AG09319 (cell line): ENCODE data around the gene ZBTB8A.
"Not testable (repeated sequence)": the region's sequence is repeated elsewhere in the genome, so short reads cannot be mapped to it uniquely, and the experiment has no call there.

ENCODE experiments used
- DNase-seq: peaks from one replicate; pipeline ENCODE4 v3.0.0-alpha.2; 2010; ENCODE audit warnings: low read depth; ENCODE audit errors: extremely low read depth
- CTCF ChIP-seq: IDR thresholded peaks from 2 replicates; pipeline ENCODE4 v1.5.1; 2011; ENCODE audit warnings: low read depth, mild to moderate bottlenecking, inconsistent platforms, low read length, moderate library complexity

The ZBTB8A gene

GRCh38 chr1:32632829-32633228 is 93.6 kb downstream of the ZBTB8A start:
- no peak for DNase-seq
- no peak for TF ChIP-seq CTCF

GRCh38 chr1:32635508-32636277 is 96.5 kb downstream of the ZBTB8A start:
- DNase-seq, result no peak
- TF ChIP-seq CTCF, result no peak

GRCh38 chr1:32636914-32637645 is 97.9 kb downstream of the ZBTB8A start:
- no peak for TF ChIP-seq CTCF
- no peak for DNase-seq

- no peak for DNase-seq
- TF ChIP-seq CTCF, result no peak
These were observed 100.4 kb downstream of the ZBTB8A start for GRCh38 chr1:32639489-32640075.

GRCh38 chr1:32642292-32642827 is 103.1 kb downstream of the ZBTB8A start:
- DNase-seq, result not testable (repeated sequence)

- no peak for DNase-seq
- no peak for TF ChIP-seq CTCF
These were observed 105.2 kb downstream of the ZBTB8A start for GRCh38 chr1:32644426-32644825.

- no peak for TF ChIP-seq CTCF
- DNase-seq, result no peak
These were observed 108.3 kb downstream of the ZBTB8A start for GRCh38 chr1:32647308-32648134.
